Loucy (cell line): ENCODE data around the gene LRCH3.

Experiments used
- EZH2phosphoT487 ChIP-seq: fragments of 200-600 bp; IDR thresholded peaks from 2 replicates; pipeline ENCODE4 v1.6.1; 2018; ENCODE audit warnings: antibody characterized with exemption, mild to moderate bottlenecking, moderate library complexity, borderline replicate concordance
- TF ChIP-seq, protein P1 (sequence below): fragments of 200-600 bp; sonication (generic); conservative IDR thresholded peaks from 2 replicates; pipeline ENCODE4 v1.5.1; 2014; ENCODE audit warnings: mild to moderate bottlenecking, antibody characterized with exemption, low read length

DNA sequence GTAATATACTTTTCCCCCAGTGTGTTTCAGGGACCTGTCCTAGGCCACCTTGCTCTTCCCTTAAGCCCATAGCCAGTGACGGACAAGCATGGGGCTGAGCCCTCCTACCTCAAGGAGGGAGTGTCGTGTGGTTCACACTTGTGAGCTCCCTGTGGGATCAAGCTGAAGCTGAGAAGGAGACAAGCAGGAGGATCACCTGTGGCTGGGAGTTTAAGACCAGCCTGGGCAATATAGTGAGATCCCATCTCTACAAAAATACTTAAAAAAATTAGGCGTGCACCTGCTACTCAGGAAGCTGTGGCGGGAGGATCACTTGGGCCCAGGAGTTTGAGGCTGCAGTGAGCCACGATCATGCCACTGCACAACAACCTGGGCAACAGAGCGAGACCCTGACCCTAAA is 82.3 kb downstream of the LRCH3 start:
- TF ChIP-seq, protein P1, sequence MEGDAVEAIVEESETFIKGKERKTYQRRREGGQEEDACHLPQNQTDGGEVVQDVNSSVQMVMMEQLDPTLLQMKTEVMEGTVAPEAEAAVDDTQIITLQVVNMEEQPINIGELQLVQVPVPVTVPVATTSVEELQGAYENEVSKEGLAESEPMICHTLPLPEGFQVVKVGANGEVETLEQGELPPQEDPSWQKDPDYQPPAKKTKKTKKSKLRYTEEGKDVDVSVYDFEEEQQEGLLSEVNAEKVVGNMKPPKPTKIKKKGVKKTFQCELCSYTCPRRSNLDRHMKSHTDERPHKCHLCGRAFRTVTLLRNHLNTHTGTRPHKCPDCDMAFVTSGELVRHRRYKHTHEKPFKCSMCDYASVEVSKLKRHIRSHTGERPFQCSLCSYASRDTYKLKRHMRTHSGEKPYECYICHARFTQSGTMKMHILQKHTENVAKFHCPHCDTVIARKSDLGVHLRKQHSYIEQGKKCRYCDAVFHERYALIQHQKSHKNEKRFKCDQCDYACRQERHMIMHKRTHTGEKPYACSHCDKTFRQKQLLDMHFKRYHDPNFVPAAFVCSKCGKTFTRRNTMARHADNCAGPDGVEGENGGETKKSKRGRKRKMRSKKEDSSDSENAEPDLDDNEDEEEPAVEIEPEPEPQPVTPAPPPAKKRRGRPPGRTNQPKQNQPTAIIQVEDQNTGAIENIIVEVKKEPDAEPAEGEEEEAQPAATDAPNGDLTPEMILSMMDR, result no peak
- no peak for TF ChIP-seq EZH2phosphoT487
